ENCODE measurements around the gene SOX9. TPM values are rescaled to one million over a fixed set of nuclear protein-coding genes. Genes with fewer than 3 reads are reported as not detected.
"Not testable (repeated sequence)": the region's sequence is repeated elsewhere in the genome, so short reads cannot be mapped to it uniquely, and the experiment has no call there.

The SOX9 gene
- total and polyA plus RNA-seq, 2 donors from 2014 or later, result 5.8 to 79.3 TPM

- Histone ChIP-seq H3K4me3 (ENCODE audit: low read length in 3 of 3) (no peak overlapping the region), H3K9me3 (ENCODE audit: control insufficient read depth in 2 of 3, insufficient read depth in 1 of 3, low read length in 3 of 3) (no peaks in the 10 kb centered on the region), H3K36me3 (ENCODE audit: control insufficient read depth in 2 of 3, insufficient read depth in 3 of 3, low read length in 3 of 3) (no peaks in the 10 kb centered on the region), H3K27me3 (ENCODE audit: control insufficient read depth, insufficient read depth, low read length) (no peaks in the 10 kb centered on the region), H3K27ac (ENCODE audit: low read depth in 2 of 2, low read length in 2 of 2) (no peak overlapping the region), H3K4me1 (ENCODE audit: control insufficient read depth in 2 of 3, insufficient read depth in 2 of 3, low read depth in 1 of 3, low read length in 3 of 3) (no peaks in the 10 kb centered on the region), H3K9ac (ENCODE audit: low read length in 3 of 3) (no peak overlapping the region)
- TF ChIP-seq CTCF (IDR thresholded peaks at IDR 0.05; ENCODE audit: borderline replicate concordance, extremely low read depth, insufficient read depth), result no peak
- intact Hi-C loops (cut with DNase I), result no loop called here
- no peak for DNase-seq
- FAIRE-seq, result no peak
Observed at GRCh38 chr17:72139212-72139611, 18.4 kb downstream of the SOX9 start.

GRCh38 chr17:72141336-72141735 is 20.5 kb downstream of the SOX9 start:
- DNase-seq, result no peak
- Histone ChIP-seq H3K27me3 (ENCODE audit: control insufficient read depth, insufficient read depth, low read length) (no peaks in the 10 kb centered on the region), H3K4me3 (ENCODE audit: low read length in 3 of 3) (no peak overlapping the region), H3K9ac (ENCODE audit: low read length in 3 of 3) (no peak overlapping the region), H3K36me3 (ENCODE audit: control insufficient read depth in 2 of 3, insufficient read depth in 3 of 3, low read length in 3 of 3) (no peaks in the 10 kb centered on the region), H3K9me3 (ENCODE audit: control insufficient read depth in 2 of 3, insufficient read depth in 1 of 3, low read length in 3 of 3) (no peaks in the 10 kb centered on the region), H3K27ac (ENCODE audit: low read depth in 2 of 2, low read length in 2 of 2) (no peak overlapping the region), H3K4me1 (ENCODE audit: control insufficient read depth in 2 of 3, insufficient read depth in 2 of 3, low read depth in 1 of 3, low read length in 3 of 3) (no peaks in the 10 kb centered on the region)
- intact Hi-C loops (cut with DNase I), result no loop called here
- no peak for FAIRE-seq
- no peak for TF ChIP-seq CTCF (IDR thresholded peaks at IDR 0.05; ENCODE audit: borderline replicate concordance, extremely low read depth, insufficient read depth)

GRCh38 chr17:72142097-72142496 is 21.3 kb downstream of the SOX9 start:
- H3K27ac ChIP-seq (ENCODE audit: low read depth in 2 of 2, low read length in 2 of 2); H3K9me3 ChIP-seq (ENCODE audit: control insufficient read depth in 2 of 3, insufficient read depth in 1 of 3, low read length in 3 of 3); H3K4me1 ChIP-seq (ENCODE audit: control insufficient read depth in 2 of 3, insufficient read depth in 2 of 3, low read depth in 1 of 3, low read length in 3 of 3); H3K36me3 ChIP-seq (ENCODE audit: control insufficient read depth in 2 of 3, insufficient read depth in 3 of 3, low read length in 3 of 3); H3K9ac ChIP-seq (ENCODE audit: low read length in 3 of 3); H3K27me3 ChIP-seq (ENCODE audit: control insufficient read depth, insufficient read depth, low read length); FAIRE-seq; DNase-seq; intact Hi-C loops (cut with DNase I); H3K4me3 ChIP-seq (ENCODE audit: low read length in 3 of 3): not testable (repeated sequence)

- H3K9me3 ChIP-seq (ENCODE audit: control insufficient read depth in 2 of 3, insufficient read depth in 1 of 3, low read length in 3 of 3), result no peaks in the 10 kb centered on the region
- no peak overlapping the region for H3K4me3 ChIP-seq (ENCODE audit: low read length in 3 of 3)
- intact Hi-C loops (cut with DNase I), result no loop called here
- H3K27me3 ChIP-seq (ENCODE audit: control insufficient read depth, insufficient read depth, low read length), result no peaks in the 10 kb centered on the region
- no peak overlapping the region for H3K9ac ChIP-seq (ENCODE audit: low read length in 3 of 3)
- FAIRE-seq (no peak), DNase-seq (no peak)
- H3K36me3 ChIP-seq (ENCODE audit: control insufficient read depth in 2 of 3, insufficient read depth in 3 of 3, low read length in 3 of 3), result no peaks in the 10 kb centered on the region
- no peak for TF ChIP-seq CTCF (IDR thresholded peaks at IDR 0.05; ENCODE audit: borderline replicate concordance, extremely low read depth, insufficient read depth)
- no peak overlapping the region for H3K27ac ChIP-seq (ENCODE audit: low read depth in 2 of 2, low read length in 2 of 2)
- H3K4me1 ChIP-seq (ENCODE audit: control insufficient read depth in 2 of 3, insufficient read depth in 2 of 3, low read depth in 1 of 3, low read length in 3 of 3), result no peaks in the 10 kb centered on the region
Observed at GRCh38 chr17:72142614-72143013, 21.8 kb downstream of the SOX9 start.

All from kidney (tissue), 14 donors.